HepG2 (cell line): ENCODE results near the gene CCDC88C. TPM values are rescaled to one million over a fixed set of nuclear protein-coding genes. Genes with fewer than 3 reads are reported as not detected.

ENCODE experiments used
- FOXA1 ChIP-seq, 2 experiments: fragments of 450-650 bp in 1 of 2; sonication (generic) in 1 of 2; formaldehyde crosslinking in 1 of 2; IDR thresholded peaks; 2 replicates each; pipeline versions ENCODE4 v1.4.0 to v1.6.1; 2016 to 2020; ENCODE audit warnings: missing genetic modification reagents in 1 of 2
- HOXD1 ChIP-seq: sonication (generic); formaldehyde crosslinking; IDR thresholded peaks from 2 replicates; pipeline ENCODE4 v1.5.0; 2020; ENCODE audit warnings: missing genetic modification reagents
- NFKB2 ChIP-seq: sonication (generic); formaldehyde crosslinking; IDR thresholded peaks from 2 replicates; pipeline ENCODE4 v1.4.0; 2020; ENCODE audit warnings: missing genetic modification reagents, borderline replicate concordance
- POLR2A ChIP-seq, 2 experiments: IDR thresholded peaks; 2 replicates each; pipeline ENCODE4 v1.6.1; 2011; ENCODE audit warnings: low read depth in 2 of 2, low read length in 2 of 2, mild to moderate bottlenecking in 1 of 2, moderate library complexity in 1 of 2; ENCODE audit not compliant: insufficient read depth in 1 of 2
- RORA ChIP-seq: sonication (generic); formaldehyde crosslinking; IDR thresholded peaks from 2 replicates; pipeline ENCODE4 v1.5.0; 2020; ENCODE audit warnings: mild to moderate bottlenecking, missing genetic modification reagents, moderate library complexity
- SMAD1 ChIP-seq: sonication (generic); formaldehyde crosslinking; IDR thresholded peaks from 2 replicates; pipeline ENCODE4 v1.4.0; 2020; ENCODE audit warnings: missing genetic modification reagents, low read depth, mild to moderate bottlenecking, borderline replicate concordance
- U2AF1 ChIP-seq: fragments of 200-400 bp; formaldehyde crosslinking; optimal IDR thresholded peaks from 2 replicates; pipeline ENCODE3; 2017; ENCODE audit warnings: mild to moderate bottlenecking, low read depth, low read length
- U2AF2 ChIP-seq: fragments of 200-400 bp; formaldehyde crosslinking; IDR thresholded peaks from 2 replicates; pipeline ENCODE4 v1.6.1; 2017; ENCODE audit warnings: low read depth, mild to moderate bottlenecking, low read length
- ZBTB3 ChIP-seq: sonication (generic); formaldehyde crosslinking; IDR thresholded peaks from 2 replicates; pipeline ENCODE4 v1.4.0; 2020; ENCODE audit warnings: low read depth, mild to moderate bottlenecking, moderate library complexity, missing genetic modification reagents, borderline replicate concordance
- ZFP37 ChIP-seq: sonication (generic); formaldehyde crosslinking; IDR thresholded peaks from 2 replicates; pipeline ENCODE4 v1.4.0; 2020; ENCODE audit warnings: missing genetic modification reagents, borderline replicate concordance
- ZFP62 ChIP-seq: sonication (generic); formaldehyde crosslinking; IDR thresholded peaks from 2 replicates; pipeline ENCODE4 v1.4.0; 2020; ENCODE audit warnings: missing genetic modification reagents
- ZNF33B ChIP-seq: sonication (generic); formaldehyde crosslinking; IDR thresholded peaks from 2 replicates; pipeline ENCODE4 v1.5.1; 2020; ENCODE audit warnings: mild to moderate bottlenecking, missing genetic modification reagents
- ZNF567 ChIP-seq: sonication (generic); formaldehyde crosslinking; IDR thresholded peaks from 2 replicates; pipeline ENCODE4 v1.8.1; 2023; ENCODE audit warnings: mild to moderate bottlenecking, missing genetic modification reagents, borderline replicate concordance
- polyA plus RNA-seq, 8 experiments: library from polyadenylated mRNA; depleted of rRNA in 3 of 8; stranded (reverse) in 7 of 8; unstranded in 1 of 8; fragments of >200 nt; fragmentation: Illumina TruSeq in 4 of 8; extraction: Trizol in 4 of 8; gene quantifications; 2 replicates each; pipeline versions ENCODE4 v1.2.1 to v1.2.3, GENCODE V29; 2011 to 2016; ENCODE audit warnings: low read depth in 4 of 8, missing spikeins in 1 of 8, mixed read lengths in 1 of 8; ENCODE audit not compliant: insufficient read depth in 1 of 8
- total RNA-seq, 5 experiments: library from RNA; depleted of rRNA; stranded (reverse); fragments of >200 nt; fragmentation: Illumina TruSeq; extraction: Trizol; gene quantifications; 2 replicates each; pipeline ENCODE4 v1.2.3, GENCODE V29; 2016; ENCODE audit warnings: low read depth in 1 of 5
- TF ChIP-seq, protein P1 (sequence below): sonication (generic); formaldehyde crosslinking; IDR thresholded peaks from 2 replicates; pipeline ENCODE4 v1.5.1; 2020; ENCODE audit warnings: mild to moderate bottlenecking, missing genetic modification reagents, moderate library complexity
- TF ChIP-seq, protein P2 (sequence below): IDR thresholded peaks from 2 replicates; pipeline ENCODE4 v1.6.1; 2012; ENCODE audit warnings: low read depth, low read length, improper control_type of control experiment
- TF ChIP-seq, protein P3 (sequence below), 2 experiments: IDR thresholded peaks; 2 replicates each; pipeline ENCODE4 v1.6.1; 2011 to 2012; ENCODE audit warnings: low read length in 2 of 2, borderline replicate concordance in 1 of 2, low read depth in 1 of 2, mild to moderate bottlenecking in 1 of 2, moderate library complexity in 1 of 2
- TF ChIP-seq, protein P4 (sequence below): IDR thresholded peaks from 2 replicates; pipeline ENCODE4 v1.6.1; 2016; ENCODE audit warnings: mild to moderate bottlenecking

The CCDC88C gene
- total and polyA plus RNA-seq, 2 of the 13 experiments (the other 11 are each of a cell fraction or from before 2014, with no cell fraction given), result 3.6 to 11.7 TPM

DNA sequence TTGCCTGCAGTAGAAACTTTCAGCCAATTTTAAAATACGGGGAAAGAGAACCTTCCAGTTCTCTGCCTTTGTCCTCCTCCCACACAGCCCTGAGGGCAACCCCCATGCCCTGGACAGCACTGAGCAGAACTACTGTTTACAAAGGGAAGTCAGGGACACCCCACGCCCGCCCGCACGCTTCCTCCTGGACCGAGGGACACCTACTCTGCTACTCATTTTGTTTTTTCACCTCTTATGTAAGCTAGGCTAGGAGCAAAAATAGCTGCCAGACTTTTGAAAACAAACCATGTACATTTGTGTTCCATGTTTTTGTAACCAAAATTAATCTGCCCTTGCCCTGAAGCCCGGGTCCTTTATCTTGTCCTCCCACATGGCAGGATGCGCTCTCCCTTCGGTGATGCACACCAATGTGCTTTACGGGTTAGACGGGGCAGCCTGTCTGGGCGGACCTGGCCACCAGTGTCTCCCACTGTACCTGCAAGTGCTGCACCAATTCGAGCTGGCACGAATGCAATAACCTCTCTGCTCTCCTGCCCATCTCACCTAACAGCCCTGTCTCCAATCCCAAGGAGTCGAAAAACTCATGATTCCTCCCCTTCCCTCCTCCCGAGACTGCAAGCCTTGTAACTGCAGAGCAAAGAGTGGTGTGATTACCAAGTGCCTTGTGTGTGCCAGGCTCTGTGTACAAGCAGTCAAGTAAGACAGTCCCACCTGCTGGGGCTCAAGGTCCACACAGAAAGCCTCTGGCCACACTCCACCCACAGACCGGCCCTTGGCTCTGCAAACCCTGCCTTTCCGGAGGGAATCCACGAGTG lies 85.2 kb downstream of the CCDC88C start (continued):
- TF ChIP-seq POLR2A (IDR thresholded peaks at IDR 0.05; ENCODE audit: insufficient read depth in 1 of 2, low read depth in 2 of 2, low read length in 2 of 2) (no peak), U2AF1 (no peak), ZBTB3 (CRISPR knock-in tag) (no peak), HOXD1 (CRISPR knock-in tag) (no peak), ZNF33B (CRISPR knock-in tag) (no peak), ZNF567 (CRISPR knock-in tag) (no peak), RORA (CRISPR knock-in tag) (no peak), U2AF2 (no peak), ZFP37 (no peak), SMAD1 (CRISPR knock-in tag) (no peak), ZFP62 (CRISPR knock-in tag) (no peak), NFKB2 (no peak), FOXA1 (IDR thresholded peaks at IDR 0.05) (no peak), FOXA1 (CRISPR knock-in tag; IDR thresholded peaks at IDR 0.05) (peak; percentile 38; the same call in 1 of the 2 replicates)
- TF ChIP-seq, protein P1, sequence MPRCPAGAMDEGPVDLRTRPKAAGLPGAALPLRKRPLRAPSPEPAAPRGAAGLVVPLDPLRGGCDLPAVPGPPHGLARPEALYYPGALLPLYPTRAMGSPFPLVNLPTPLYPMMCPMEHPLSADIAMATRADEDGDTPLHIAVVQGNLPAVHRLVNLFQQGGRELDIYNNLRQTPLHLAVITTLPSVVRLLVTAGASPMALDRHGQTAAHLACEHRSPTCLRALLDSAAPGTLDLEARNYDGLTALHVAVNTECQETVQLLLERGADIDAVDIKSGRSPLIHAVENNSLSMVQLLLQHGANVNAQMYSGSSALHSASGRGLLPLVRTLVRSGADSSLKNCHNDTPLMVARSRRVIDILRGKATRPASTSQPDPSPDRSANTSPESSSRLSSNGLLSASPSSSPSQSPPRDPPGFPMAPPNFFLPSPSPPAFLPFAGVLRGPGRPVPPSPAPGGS (CRISPR knock-in tag), result 0 out of 2 replicates have a peak, but pooled peaks have one; percentile 44
- TF ChIP-seq, protein P2, sequence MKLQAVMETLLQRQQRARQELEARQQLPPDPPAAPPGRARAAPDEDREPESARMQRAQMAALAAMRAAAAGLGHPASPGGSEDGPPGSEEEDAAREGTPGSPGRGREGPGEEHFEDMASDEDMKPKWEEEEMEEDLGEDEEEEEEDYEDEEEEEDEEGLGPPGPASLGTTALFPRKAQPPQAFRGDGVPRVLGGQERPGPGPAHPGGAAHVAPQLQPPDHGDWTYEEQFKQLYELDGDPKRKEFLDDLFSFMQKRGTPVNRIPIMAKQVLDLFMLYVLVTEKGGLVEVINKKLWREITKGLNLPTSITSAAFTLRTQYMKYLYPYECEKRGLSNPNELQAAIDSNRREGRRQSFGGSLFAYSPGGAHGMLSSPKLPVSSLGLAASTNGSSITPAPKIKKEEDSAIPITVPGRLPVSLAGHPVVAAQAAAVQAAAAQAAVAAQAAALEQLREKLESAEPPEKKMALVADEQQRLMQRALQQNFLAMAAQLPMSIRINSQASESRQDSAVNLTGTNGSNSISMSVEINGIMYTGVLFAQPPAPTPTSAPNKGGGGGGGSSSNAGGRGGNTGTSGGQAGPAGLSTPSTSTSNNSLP, result no peak
- TF ChIP-seq, protein P3, sequence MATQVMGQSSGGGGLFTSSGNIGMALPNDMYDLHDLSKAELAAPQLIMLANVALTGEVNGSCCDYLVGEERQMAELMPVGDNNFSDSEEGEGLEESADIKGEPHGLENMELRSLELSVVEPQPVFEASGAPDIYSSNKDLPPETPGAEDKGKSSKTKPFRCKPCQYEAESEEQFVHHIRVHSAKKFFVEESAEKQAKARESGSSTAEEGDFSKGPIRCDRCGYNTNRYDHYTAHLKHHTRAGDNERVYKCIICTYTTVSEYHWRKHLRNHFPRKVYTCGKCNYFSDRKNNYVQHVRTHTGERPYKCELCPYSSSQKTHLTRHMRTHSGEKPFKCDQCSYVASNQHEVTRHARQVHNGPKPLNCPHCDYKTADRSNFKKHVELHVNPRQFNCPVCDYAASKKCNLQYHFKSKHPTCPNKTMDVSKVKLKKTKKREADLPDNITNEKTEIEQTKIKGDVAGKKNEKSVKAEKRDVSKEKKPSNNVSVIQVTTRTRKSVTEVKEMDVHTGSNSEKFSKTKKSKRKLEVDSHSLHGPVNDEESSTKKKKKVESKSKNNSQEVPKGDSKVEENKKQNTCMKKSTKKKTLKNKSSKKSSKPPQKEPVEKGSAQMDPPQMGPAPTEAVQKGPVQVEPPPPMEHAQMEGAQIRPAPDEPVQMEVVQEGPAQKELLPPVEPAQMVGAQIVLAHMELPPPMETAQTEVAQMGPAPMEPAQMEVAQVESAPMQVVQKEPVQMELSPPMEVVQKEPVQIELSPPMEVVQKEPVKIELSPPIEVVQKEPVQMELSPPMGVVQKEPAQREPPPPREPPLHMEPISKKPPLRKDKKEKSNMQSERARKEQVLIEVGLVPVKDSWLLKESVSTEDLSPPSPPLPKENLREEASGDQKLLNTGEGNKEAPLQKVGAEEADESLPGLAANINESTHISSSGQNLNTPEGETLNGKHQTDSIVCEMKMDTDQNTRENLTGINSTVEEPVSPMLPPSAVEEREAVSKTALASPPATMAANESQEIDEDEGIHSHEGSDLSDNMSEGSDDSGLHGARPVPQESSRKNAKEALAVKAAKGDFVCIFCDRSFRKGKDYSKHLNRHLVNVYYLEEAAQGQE (IDR thresholded peaks at IDR 0.05; ENCODE audit: borderline replicate concordance in 1 of 2, low read depth in 1 of 2, low read length in 2 of 2), result no peak
- TF ChIP-seq, protein P4, sequence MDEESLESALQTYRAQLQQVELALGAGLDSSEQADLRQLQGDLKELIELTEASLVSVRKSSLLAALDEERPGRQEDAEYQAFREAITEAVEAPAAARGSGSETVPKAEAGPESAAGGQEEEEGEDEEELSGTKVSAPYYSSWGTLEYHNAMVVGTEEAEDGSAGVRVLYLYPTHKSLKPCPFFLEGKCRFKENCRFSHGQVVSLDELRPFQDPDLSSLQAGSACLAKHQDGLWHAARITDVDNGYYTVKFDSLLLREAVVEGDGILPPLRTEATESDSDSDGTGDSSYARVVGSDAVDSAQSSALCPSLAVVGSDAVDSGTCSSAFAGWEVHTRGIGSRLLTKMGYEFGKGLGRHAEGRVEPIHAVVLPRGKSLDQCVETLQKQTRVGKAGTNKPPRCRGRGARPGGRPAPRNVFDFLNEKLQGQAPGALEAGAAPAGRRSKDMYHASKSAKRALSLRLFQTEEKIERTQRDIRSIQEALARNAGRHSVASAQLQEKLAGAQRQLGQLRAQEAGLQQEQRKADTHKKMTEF, result no peak
